Measurements from ENCODE around the gene XYLT1.

- no peak for TF ChIP-seq TAF1 (IDR thresholded peaks at IDR 0.05; ENCODE audit: control insufficient read depth, extremely low read depth, insufficient read depth, low read length, severe bottlenecking)
- TF ChIP-seq ZNF316 (IDR thresholded peaks at IDR 0.05) = no peak
- TF ChIP-seq TAF15 (IDR thresholded peaks at IDR 0.05; ENCODE audit: low read depth, low read length) = no peak
- TF ChIP-seq CTCF (IDR thresholded peaks at IDR 0.05 in 2 of 3, conservative IDR thresholded peaks at IDR 0.05 in 1 of 3; ENCODE audit: insufficient read depth in 2 of 3, low read depth in 1 of 3, low read length in 3 of 3) = no peak
Measured at GRCh38 chr16:17305694-17306093, 165.1 kb downstream of the XYLT1 start.

All from K562 (cell line).